Endodermal cell (in vitro differentiated cells): ENCODE measurements around the gene IFNA10. TPM values are rescaled to one million over a fixed set of nuclear protein-coding genes. Genes with fewer than 3 reads are reported as not detected.
"Not testable (repeated sequence)": the region's sequence is repeated elsewhere in the genome, so short reads cannot be mapped to it uniquely, and the experiment has no call there.

Experiments used
- DNase-seq: peaks from one replicate; pipeline ENCODE4 v3.0.0-alpha.2; 2017
- H3K27ac ChIP-seq: 2 replicates; pipeline ENCODE4 v1.5.1; 2013; ENCODE audit warnings: mild to moderate bottlenecking, low read depth, low read length, moderate library complexity
- H3K27me3 ChIP-seq: 2 replicates; pipeline ENCODE4 v1.6.1; 2013; ENCODE audit warnings: mild to moderate bottlenecking, low read length, moderate library complexity; ENCODE audit not compliant: insufficient read depth, control insufficient read depth, poor library complexity, severe bottlenecking
- H3K36me3 ChIP-seq: 2 replicates; pipeline ENCODE4 v1.7.0; 2013; ENCODE audit warnings: mild to moderate bottlenecking, low read length, moderate library complexity; ENCODE audit not compliant: control insufficient read depth, insufficient read depth
- H3K4me1 ChIP-seq: one replicate; pipeline ENCODE4 v1.7.0; 2013; ENCODE audit warnings: low read length; ENCODE audit not compliant: control insufficient read depth, insufficient read depth
- H3K4me3 ChIP-seq: 2 replicates; pipeline ENCODE4 v1.5.1; 2013; ENCODE audit warnings: mild to moderate bottlenecking, low read length, moderate library complexity
- H3K9ac ChIP-seq: 2 replicates; pipeline ENCODE4 v1.6.1; 2013; ENCODE audit warnings: mild to moderate bottlenecking, low read length, moderate library complexity; ENCODE audit not compliant: poor library complexity, severe bottlenecking; ENCODE audit errors: extremely low read depth
- H3K9me3 ChIP-seq: 2 replicates; pipeline ENCODE4 v1.6.1; 2013; ENCODE audit warnings: mild to moderate bottlenecking, low read length, moderate library complexity; ENCODE audit not compliant: control insufficient read depth
- H3K27ac Mint-ChIP-seq: 2 replicates; pipeline ENCODE4 v1.8.0; 2020; ENCODE audit warnings: mixed read lengths
- H3K27me3 Mint-ChIP-seq: 2 replicates; pipeline ENCODE4 v1.8.0; 2021; ENCODE audit warnings: mild to moderate bottlenecking, mixed read lengths; ENCODE audit not compliant: insufficient read depth
- H3K36me3 Mint-ChIP-seq: 2 replicates; pipeline ENCODE4 v1.8.0; 2020; ENCODE audit warnings: low read depth, mixed read lengths
- H3K4me1 Mint-ChIP-seq: 2 replicates; pipeline ENCODE4 v1.8.0; 2020; ENCODE audit warnings: mixed read lengths
- H3K4me3 Mint-ChIP-seq: 2 replicates; pipeline ENCODE4 v1.8.0; 2020; ENCODE audit warnings: mild to moderate bottlenecking, moderate library complexity, mixed read lengths
- H3K9me3 Mint-ChIP-seq: 2 replicates; pipeline ENCODE4 v1.8.0; 2020; ENCODE audit warnings: mild to moderate bottlenecking, mixed read lengths
- WGBS, 2 experiments: methylation state at CpG; one replicate each; pipeline versions ENCODE4 v1.1.5 to v1.1.7; 2013; ENCODE audit warnings: missing lambda C conversion rate in 2 of 2, mixed read lengths in 1 of 2; ENCODE audit not compliant: insufficient coverage in 1 of 2, insufficient read length in 1 of 2; 5-methylcytosine and 5-hydroxymethylcytosine counted together
- total RNA-seq, 2 donors: library from RNA; stranded (reverse); fragmentation: NEBNext Ultra II Directional in 1 of 2; extraction: Animal tissue kit (Norgen Biotek cat#: 25700) in 1 of 2; gene quantifications; 2 replicates in 1 of 2; 3 replicates in 1 of 2; pipeline ENCODE4 v1.2.1, GENCODE V29; 2021
- TF ChIP-seq, protein P1 (sequence below): fragments of 200-600 bp; sonication (generic); conservative IDR thresholded peaks from 2 replicates; pipeline ENCODE4 v1.5.0; 2021; ENCODE audit warnings: antibody characterized with exemption, mild to moderate bottlenecking

The IFNA10 gene
- total RNA-seq, 2 donors from 2014 or later = not detected

GRCh38 chr9:21213411-21214326 lies 6.7 kb upstream of the IFNA10 start:
- not testable (repeated sequence) for H3K4me3 Mint-ChIP-seq, H3K27ac ChIP-seq, H3K9me3 ChIP-seq, H3K4me3 ChIP-seq, H3K4me1 ChIP-seq, H3K36me3 ChIP-seq, H3K27me3 ChIP-seq, H3K9ac ChIP-seq, H3K9me3 Mint-ChIP-seq, H3K4me1 Mint-ChIP-seq, H3K27ac Mint-ChIP-seq, H3K36me3 Mint-ChIP-seq, DNase-seq
- TF ChIP-seq, protein P1, sequence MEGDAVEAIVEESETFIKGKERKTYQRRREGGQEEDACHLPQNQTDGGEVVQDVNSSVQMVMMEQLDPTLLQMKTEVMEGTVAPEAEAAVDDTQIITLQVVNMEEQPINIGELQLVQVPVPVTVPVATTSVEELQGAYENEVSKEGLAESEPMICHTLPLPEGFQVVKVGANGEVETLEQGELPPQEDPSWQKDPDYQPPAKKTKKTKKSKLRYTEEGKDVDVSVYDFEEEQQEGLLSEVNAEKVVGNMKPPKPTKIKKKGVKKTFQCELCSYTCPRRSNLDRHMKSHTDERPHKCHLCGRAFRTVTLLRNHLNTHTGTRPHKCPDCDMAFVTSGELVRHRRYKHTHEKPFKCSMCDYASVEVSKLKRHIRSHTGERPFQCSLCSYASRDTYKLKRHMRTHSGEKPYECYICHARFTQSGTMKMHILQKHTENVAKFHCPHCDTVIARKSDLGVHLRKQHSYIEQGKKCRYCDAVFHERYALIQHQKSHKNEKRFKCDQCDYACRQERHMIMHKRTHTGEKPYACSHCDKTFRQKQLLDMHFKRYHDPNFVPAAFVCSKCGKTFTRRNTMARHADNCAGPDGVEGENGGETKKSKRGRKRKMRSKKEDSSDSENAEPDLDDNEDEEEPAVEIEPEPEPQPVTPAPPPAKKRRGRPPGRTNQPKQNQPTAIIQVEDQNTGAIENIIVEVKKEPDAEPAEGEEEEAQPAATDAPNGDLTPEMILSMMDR = peak; percentile 69
- 46 to 50% methylated on average over 2 to 3 of the region's 5 CpGs for WGBS, 2 experiments
- H3K27me3 Mint-ChIP-seq = peaks cover 41% of the 10 kb centered on the region

- H3K4me1 Mint-ChIP-seq, H3K36me3 Mint-ChIP-seq, H3K4me3 Mint-ChIP-seq, H3K9me3 Mint-ChIP-seq, H3K4me1 ChIP-seq, H3K27ac ChIP-seq, DNase-seq, H3K27me3 ChIP-seq, H3K27ac Mint-ChIP-seq, H3K9ac ChIP-seq, H3K4me3 ChIP-seq, H3K36me3 ChIP-seq, H3K9me3 ChIP-seq: not testable (repeated sequence)
- peaks cover 30% of the 10 kb centered on the region for H3K27me3 Mint-ChIP-seq
- 80% methylated on average over 2 of the region's 2 CpGs; no CpG with 5 or more reads in 1 of the 2 experiments for WGBS, 2 experiments
Observed at GRCh38 chr9:21212160-21212559, 5.2 kb upstream of the IFNA10 start.

DNA sequence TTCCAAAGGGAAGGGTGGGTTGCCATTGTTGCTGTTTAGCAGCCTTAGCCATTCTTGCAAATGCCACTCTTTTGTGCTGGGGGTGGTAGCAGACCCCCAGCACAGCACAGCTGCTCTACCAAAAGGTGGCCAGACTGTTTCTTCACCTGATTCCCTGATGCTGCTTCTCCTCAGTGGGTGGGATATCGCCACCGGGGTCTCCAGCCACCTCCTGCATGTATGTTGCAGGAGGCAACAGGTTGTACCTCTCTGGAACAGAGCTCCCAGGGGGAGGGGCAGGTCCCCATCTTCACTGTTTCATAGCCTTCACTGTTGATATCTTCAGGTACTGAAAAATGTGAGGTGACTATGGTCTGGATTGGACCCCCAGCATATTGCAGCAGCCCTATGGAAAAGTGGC lies 3.8 kb upstream of the IFNA10 start:
- not testable (repeated sequence) for H3K4me1 Mint-ChIP-seq, H3K9me3 Mint-ChIP-seq, H3K4me1 ChIP-seq, H3K27me3 ChIP-seq, H3K9ac ChIP-seq, H3K4me3 ChIP-seq, H3K36me3 Mint-ChIP-seq, H3K36me3 ChIP-seq, H3K27ac ChIP-seq, H3K27ac Mint-ChIP-seq, H3K4me3 Mint-ChIP-seq, DNase-seq, H3K9me3 ChIP-seq
- WGBS, 2 experiments = 100% methylated on average over 2 of the region's 2 CpGs
- H3K27me3 Mint-ChIP-seq = peaks cover 30% of the 10 kb centered on the region

- Mint-ChIP-seq H3K9me3 (no peaks in the 10 kb centered on the region), H3K36me3 (no peaks in the 10 kb centered on the region), H3K4me3 (no peak overlapping the region), H3K27ac (no peak overlapping the region), H3K4me1 (no peaks in the 10 kb centered on the region), H3K27me3 (peaks cover 25% of the 10 kb centered on the region)
- no peaks in the 10 kb centered on the region for H3K27me3 ChIP-seq
- H3K4me3 ChIP-seq = no peak overlapping the region
- H3K9me3 ChIP-seq = no peaks in the 10 kb centered on the region
- H3K36me3 ChIP-seq = no peaks in the 10 kb centered on the region
- 94 to 96% methylated on average over 7 of the region's 7 CpGs for WGBS, 2 experiments
- no peak for DNase-seq
- no peaks in the 10 kb centered on the region for H3K4me1 ChIP-seq
- no peak overlapping the region for H3K27ac ChIP-seq
- TF ChIP-seq, protein P1 = no peak
- no peak overlapping the region for H3K9ac ChIP-seq
Observed at GRCh38 chr9:21210311-21210710, 3.4 kb upstream of the IFNA10 start.
